HuH-7 (cell line): Measurements from ENCODE around the gene PCDH12.
"Not testable (repeated sequence)": the region's sequence is repeated elsewhere in the genome, so short reads cannot be mapped to it uniquely, and the experiment has no call there.

Source experiments
- DNase-seq: peaks from one replicate; pipeline ENCODE4 v3.0.0; 2011; ENCODE audit warnings: low spot score

The PCDH12 gene

GRCh38 chr5:141940695-141941271 is 17.2 kb downstream of the PCDH12 start:
- DNase-seq, result no peak

DNA sequence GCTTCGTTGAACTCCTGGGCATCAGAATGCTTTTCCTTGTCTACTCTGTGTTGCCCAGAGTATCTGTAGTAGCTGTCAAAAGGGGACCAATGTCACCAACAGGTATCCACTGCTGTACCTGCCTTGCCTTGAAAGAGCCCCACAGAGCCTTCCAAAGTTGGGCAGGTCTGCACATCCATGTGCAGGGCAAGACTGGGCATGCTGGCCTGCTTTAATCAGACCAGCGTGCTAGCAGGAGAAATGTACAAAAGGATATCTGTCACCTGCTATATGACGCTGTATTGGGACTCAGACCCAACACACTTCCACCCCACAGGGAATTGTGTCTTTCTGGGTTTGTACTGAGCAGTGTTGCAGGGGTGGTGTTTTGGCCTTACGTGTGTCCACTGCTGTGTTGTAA is 22.5 kb downstream of the PCDH12 start:
- no peak for DNase-seq

- DNase-seq, result no peak
Observed at GRCh38 chr5:141934099-141934844, 23.7 kb downstream of the PCDH12 start.

DNA sequence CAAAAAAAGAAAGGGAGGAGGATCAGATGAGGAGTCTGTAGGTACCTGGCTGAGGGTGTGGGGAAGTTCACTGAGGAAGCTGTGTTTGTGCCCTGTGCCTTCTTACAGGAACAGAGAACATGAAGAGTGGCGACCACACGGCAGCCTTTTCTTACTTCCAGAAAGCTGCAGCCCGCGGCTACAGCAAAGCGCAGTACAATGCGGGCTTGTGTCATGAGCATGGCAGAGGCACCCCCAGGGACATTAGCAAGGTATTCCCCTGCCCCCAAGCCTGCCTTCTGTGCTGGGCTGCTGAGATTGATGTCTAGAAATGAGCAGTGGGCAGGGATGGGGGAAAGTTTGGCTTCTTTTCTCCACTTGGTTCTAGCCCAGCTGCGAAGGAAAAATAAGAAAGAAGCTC is 24.9 kb downstream of the PCDH12 start:
- no peak for DNase-seq

GRCh38 chr5:141931694-141932093 is 26.3 kb downstream of the PCDH12 start:
- DNase-seq, result no peak

DNA sequence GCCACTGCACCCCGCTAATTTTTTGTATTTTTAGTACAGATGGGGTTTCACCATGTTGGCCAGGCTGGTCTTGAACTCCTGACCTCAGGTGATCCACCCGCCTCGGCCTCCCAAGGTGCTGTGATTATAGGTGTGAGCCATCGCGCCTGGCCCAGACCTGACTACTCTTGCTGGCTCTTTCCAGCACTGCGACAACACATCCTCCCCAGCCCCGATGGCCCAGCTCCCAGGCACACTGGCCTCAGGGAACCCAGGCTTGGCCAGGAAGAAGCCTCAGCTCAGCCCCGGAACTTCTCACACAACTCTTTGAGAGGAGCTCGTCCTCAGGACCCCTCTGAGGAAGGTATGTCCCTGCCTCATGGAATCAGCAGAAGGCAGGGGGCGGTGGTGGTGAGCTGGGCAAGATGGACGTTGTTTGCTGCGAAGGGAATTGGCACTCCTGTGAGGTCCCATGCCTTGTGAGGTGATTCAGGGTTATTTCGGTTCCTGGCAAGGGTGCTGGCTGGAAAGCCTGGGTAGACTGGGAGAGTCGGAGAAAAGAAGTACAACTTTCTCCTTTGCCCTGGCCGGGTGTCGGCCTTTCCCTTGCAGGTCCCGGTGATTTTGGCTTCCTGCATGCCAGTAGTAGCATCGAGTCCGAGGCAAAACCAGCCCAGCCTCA is 28.5 kb downstream of the PCDH12 start:
- DNase-seq, result no peak

DNA sequence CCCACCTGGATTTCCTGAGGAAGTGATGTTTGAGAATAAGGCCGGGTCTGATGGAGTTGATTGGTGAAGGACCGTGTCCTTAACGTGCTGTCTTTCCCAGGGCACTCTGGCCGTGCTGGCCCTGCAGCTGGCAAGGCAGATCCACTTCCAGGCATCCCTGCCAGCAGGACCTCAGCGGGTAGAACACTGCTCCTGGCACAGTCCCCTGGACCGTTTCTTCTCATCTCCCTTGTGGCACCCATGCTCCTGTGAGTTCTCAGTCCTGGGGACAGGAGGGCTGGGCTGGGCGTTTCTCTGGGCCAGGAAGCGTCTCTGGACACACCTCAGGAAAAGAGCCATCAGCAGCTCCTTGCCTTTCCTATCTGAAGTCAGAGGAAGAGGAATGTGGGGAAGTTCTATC is 30.0 kb downstream of the PCDH12 start:
- DNase-seq, result no peak

DNA sequence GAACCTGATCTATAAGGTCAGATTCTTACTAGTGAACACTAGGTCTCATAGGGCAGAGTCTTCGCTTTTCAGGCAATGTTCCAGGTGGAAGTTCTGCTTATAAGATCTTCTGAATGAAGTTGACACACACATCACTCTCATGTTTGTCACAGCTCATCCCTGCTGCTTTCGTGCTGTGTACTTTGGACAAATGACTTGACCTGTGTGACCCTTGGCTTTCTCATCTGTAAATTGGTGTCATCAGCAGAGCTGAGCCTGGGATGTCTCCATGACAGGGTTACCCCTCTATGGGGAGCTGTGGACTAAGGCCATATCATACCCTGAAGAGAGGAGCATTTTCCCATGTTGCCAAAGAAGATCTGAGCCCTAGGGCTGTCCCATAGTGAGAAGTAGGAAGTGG is 31.6 kb downstream of the PCDH12 start:
- no peak for DNase-seq

DNA sequence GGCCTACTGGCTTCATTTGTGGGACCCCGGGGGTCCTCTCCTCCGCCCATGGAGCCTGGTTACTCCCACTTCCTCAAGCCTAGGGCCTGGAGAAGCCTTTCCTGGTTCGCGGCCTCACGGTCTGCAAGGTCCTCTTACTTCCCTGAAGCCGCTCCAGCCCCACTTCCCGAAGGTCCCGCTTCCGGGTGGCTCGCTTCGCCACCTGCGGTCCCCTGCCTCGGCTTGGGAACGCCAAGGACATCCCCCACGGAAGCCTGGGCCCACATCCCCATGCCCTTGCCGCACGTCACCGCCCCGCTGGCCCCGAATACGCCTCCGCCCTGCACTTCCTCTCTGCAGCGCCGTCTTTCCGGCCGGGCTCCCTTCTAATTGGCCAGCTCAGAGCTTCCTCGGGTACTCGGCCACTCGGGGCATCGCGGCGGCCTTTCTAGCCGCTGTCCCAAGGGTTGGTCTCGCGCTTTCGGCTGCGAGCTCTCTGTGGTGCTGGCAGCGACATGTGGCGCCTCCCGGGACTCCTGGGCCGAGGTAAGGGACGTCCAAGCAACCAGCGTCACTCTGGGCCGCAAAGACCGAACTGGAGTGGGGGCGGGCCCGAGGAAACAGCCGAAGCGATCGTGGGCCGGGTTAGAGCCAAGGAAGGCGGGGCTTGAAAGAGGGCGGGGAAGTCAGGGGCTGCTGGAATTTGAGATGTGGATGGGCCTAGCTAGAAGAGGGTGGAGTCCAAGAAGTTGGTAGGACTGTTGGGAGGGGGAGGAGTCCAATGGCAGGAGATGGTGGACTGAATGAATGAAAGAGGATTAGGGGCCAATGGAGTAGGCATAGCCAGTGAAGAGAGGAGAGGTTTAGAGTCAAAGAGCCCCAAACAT is 34.3 kb downstream of the PCDH12 start, which contains the start of gene DELE1:
TSS of gene DELE1 (plus strand) at position 424 of the 866 bp plus-strand sequence. CDS start at position 495, 71 bp downstream.
- DNase-seq, result peak; percentile 91

GRCh38 chr5:141922827-141923447 is 35.1 kb downstream of the PCDH12 start:
- DNase-seq, result not testable (repeated sequence)

DNA sequence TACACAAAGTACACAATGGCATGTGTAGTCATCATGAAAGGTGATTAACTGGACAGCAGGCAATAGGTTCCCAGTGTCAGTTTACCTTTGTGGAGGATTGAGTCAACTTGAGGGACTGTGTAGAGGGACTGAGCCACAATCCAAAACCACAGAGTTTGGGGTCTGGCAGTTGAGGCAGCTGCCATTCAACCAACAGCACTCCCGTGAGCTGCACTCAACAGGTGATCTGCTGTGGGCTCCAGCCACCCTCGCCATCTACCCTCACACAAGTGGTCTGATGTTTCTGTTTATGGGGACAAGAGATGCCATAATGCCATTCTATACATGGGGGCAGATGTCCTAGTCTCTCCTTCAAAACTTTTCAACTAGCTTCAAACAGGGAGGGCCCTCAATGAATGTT is 37.2 kb downstream of the PCDH12 start:
- DNase-seq, result no peak

- DNase-seq, result no peak
Observed at GRCh38 chr5:141919218-141920119, 38.5 kb downstream of the PCDH12 start.

GRCh38 chr5:141917760-141918159 is 40.2 kb downstream of the PCDH12 start:
- no peak for DNase-seq

GRCh38 chr5:141916522-141916921 is 41.5 kb downstream of the PCDH12 start:
- DNase-seq, result no peak

GRCh38 chr5:141915881-141916336 is 42.1 kb downstream of the PCDH12 start:
- no peak for DNase-seq

DNA sequence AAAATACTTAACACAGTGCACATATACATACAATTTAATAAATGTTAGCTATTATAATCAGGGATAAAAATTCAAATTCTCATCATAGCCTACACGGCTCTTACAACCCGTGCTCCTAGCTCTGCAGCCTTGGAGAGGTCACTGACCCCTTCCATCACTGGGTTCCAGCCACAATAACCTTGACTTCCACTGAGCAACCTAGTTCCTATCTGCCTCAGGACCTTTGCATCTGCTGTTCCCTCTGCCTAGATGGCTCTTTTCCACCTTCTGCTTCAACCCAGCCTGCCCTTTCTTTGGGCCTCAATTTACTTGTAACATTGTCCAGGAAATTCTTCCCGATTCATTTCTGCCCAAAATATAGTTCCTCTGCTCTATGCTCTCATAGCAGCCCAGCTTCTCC is 43.2 kb downstream of the PCDH12 start:
- DNase-seq, result no peak

GRCh38 chr5:141914199-141914743 is 43.7 kb downstream of the PCDH12 start:
- peak; percentile 60 for DNase-seq

GRCh38 chr5:141913560-141914198 is 44.3 kb downstream of the PCDH12 start:
- DNase-seq, result no peak

DNA sequence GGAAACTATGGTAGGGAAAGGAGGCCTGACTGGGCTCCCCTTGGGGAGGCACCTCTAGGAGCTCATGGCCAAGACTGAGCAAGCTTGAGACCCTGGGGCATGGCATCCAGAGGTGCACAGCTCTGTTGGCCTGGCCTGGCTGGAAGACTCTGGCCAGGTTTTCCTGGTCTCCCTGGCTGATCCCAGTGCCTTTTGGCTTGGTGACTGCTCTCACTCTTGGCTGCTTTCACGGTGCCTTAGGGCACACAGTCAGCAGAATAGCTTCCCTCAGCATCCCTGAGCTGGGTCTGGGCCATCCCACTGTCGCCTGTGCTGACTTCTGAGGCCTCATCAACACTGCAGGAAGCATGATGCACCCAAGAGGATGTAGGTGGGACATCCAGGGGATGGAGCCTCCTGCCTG is 47.7 kb downstream of the PCDH12 start:
- no peak for DNase-seq

DNA sequence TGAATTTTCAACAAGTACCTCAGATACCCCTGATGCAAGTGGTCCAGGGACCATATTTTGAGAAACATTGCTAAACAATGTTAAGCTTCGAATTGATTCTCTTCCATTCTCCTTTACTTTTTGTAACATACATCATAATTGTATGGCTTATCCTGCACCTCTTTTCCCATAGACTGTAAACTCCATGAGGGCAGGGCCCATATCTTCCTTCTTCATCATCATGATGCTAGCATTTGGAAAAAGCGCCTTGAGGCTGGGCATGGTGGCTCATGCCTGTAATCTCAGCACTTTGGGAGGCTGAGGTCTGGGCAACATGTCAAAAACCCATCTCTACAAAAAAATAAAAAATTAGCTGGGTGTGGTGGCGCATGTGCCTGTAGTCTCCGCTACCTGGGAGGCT is 48.8 kb downstream of the PCDH12 start:
- no peak for DNase-seq
